Transverse colon (tissue), 4 donors: ENCODE results near the gene ENOX1. TPM values are rescaled to one million over a fixed set of nuclear protein-coding genes. Genes with fewer than 3 reads are reported as not detected.

Experiments used
- DNase-seq: peaks from one replicate; pipeline ENCODE4 v3.0.0-alpha.2; 2019
- H3K27ac ChIP-seq, 4 donors: fragments of 200-600 bp; sonication (generic); 2 replicates each; pipeline ENCODE4 v1.5.1; 2016 to 2018; ENCODE audit warnings: inconsistent platforms in 4 of 4
- H3K27me3 ChIP-seq: fragments of 200-600 bp; sonication (generic); 2 replicates; pipeline ENCODE4 v1.5.1; 2017; ENCODE audit warnings: inconsistent platforms
- H3K36me3 ChIP-seq, 4 donors: fragments of 200-600 bp; sonication (generic); 2 replicates each; pipeline ENCODE4 v1.5.1; 2017 to 2019; ENCODE audit warnings: inconsistent platforms in 4 of 4
- H3K4me1 ChIP-seq, 4 donors: fragments of 200-600 bp; sonication (generic); 2 replicates each; pipeline ENCODE4 v1.5.1; 2017 to 2020; ENCODE audit warnings: inconsistent platforms in 4 of 4
- H3K4me3 ChIP-seq, 4 donors: fragments of 200-600 bp; sonication (generic); 1 replicate in 1 of 4; 2 replicates in 3 of 4; pipeline versions ENCODE4 v1.5.1 to v1.6.1; 2017 to 2019; ENCODE audit warnings: inconsistent platforms in 4 of 4
- H3K9me3 ChIP-seq, 2 donors: fragments of 200-600 bp; sonication (generic); 2 replicates each; pipeline ENCODE4 v1.5.1; 2017 to 2019; ENCODE audit warnings: inconsistent platforms in 2 of 2
- CTCF ChIP-seq, 5 experiments: fragments of 200-600 bp in 3 of 5; fragments of 450-650 bp in 2 of 5; sonication (generic) in 3 of 5; IDR thresholded peaks; 1 replicate in 2 of 5; 2 replicates in 3 of 5; pipeline ENCODE4 v1.5.1; 2016 to 2017; ENCODE audit warnings: antibody characterized with exemption in 5 of 5, inconsistent platforms in 3 of 5, mild to moderate bottlenecking in 2 of 5, moderate library complexity in 1 of 5
- EP300 ChIP-seq: sonication (generic); formaldehyde crosslinking; IDR thresholded peaks from one replicate; pipeline ENCODE4 v1.6.1; 2017; ENCODE audit warnings: antibody characterized with exemption, low read depth
- POLR2A ChIP-seq: fragments of 450-650 bp; IDR thresholded peaks from one replicate; pipeline ENCODE4 v1.6.1; 2016; ENCODE audit warnings: antibody characterized with exemption, mild to moderate bottlenecking, moderate library complexity
- POLR2AphosphoS5 ChIP-seq, 3 donors: sonication (generic); formaldehyde crosslinking; IDR thresholded peaks; one replicate each; pipeline ENCODE4 v1.6.1; 2016; ENCODE audit warnings: antibody characterized with exemption in 3 of 3
- WGBS, 2 donors: methylation state at CpG; one replicate each; pipeline ENCODE4 v1.1.5; 2018; ENCODE audit warnings: low coverage in 1 of 2; 5-methylcytosine and 5-hydroxymethylcytosine counted together
- in situ Hi-C, 4 donors: fragments of 200-750 bp; cut with MboI; loops; one replicate each; pipeline versions ENCODE4 v1.15.0 to v1.15.1; 2017; ENCODE audit warnings: low sequenced_read_pairs in 3 of 4, low pct_ligation_motif_present in 1 of 4, low pct_unique_long_range_greater_than_20kb in 1 of 4
- intact Hi-C: fragments of 100-400 bp; cut with DNase I; formaldehyde crosslinking; loops from one replicate; pipeline ENCODE4 v1.15.1; 2023; ENCODE audit warnings: low total_unique reads
- total RNA-seq, 4 donors: library from RNA; depleted of rRNA; stranded (reverse); fragments of >200 nt; gene quantifications; one replicate each; pipeline ENCODE4 v1.1.0, GENCODE V29; 2016

The ENOX1 gene
- total RNA-seq, 4 donors from 2014 or later = 1.5 to 6.4 (median 2.2) TPM

GRCh38 chr13:43751624-43752023 lies 35.1 kb downstream of the ENOX1 start:
- DNase-seq = no peak
- in situ Hi-C loops (no loop called here), intact Hi-C loops (no loop called here)
- Histone ChIP-seq H3K4me1 (no peaks in the 10 kb centered on the region), H3K4me3 (no peak overlapping the region), H3K36me3 (no peaks in the 10 kb centered on the region), H3K27me3 (no peaks in the 10 kb centered on the region), H3K27ac (no peak overlapping the region), H3K9me3 (no peaks in the 10 kb centered on the region)
- 61 to 72% methylated on average over 3 of the region's 3 CpGs for WGBS, 2 donors
- TF ChIP-seq POLR2A = no peak
- no peak for TF ChIP-seq CTCF (IDR thresholded peaks at IDR 0.05)
- TF ChIP-seq POLR2AphosphoS5 (IDR thresholded peaks at IDR 0.05) = no peak
- no peak for TF ChIP-seq EP300

- TF ChIP-seq POLR2A (no peak), CTCF (IDR thresholded peaks at IDR 0.05) (no peak), POLR2AphosphoS5 (IDR thresholded peaks at IDR 0.05) (no peak), EP300 (no peak)
- no peak for DNase-seq
Measured at GRCh38 chr13:43749503-43749902, 37.3 kb downstream of the ENOX1 start.

GRCh38 chr13:43744261-43745031 lies 42.3 kb downstream of the ENOX1 start:
- Histone ChIP-seq H3K9me3 (no peaks in the 10 kb centered on the region), H3K36me3 (no peaks in the 10 kb centered on the region), H3K27ac (no peak overlapping the region), H3K4me3 (no peak overlapping the region), H3K4me1 (no peaks in the 10 kb centered on the region), H3K27me3 (no peaks in the 10 kb centered on the region)
- TF ChIP-seq POLR2A = no peak
- no peak for TF ChIP-seq CTCF (IDR thresholded peaks at IDR 0.05)
- TF ChIP-seq POLR2AphosphoS5 (IDR thresholded peaks at IDR 0.05) = no peak
- TF ChIP-seq EP300 = no peak
- no peak for DNase-seq
- 61 to 64% methylated on average over 4 to 5 of the region's 5 CpGs for WGBS, 2 donors
- in situ Hi-C loops (no loop called here), intact Hi-C loops (no loop called here)

More at GRCh38 chr13:43749503-43749902, 37.3 kb downstream of the ENOX1 start:
- WGBS, 2 donors = 38 to 56% methylated on average over 1 of the region's 1 CpG
- in situ Hi-C loops = no loop called here
- no peak overlapping the region for H3K27ac ChIP-seq
- no peaks in the 10 kb centered on the region for H3K4me1 ChIP-seq
- no peaks in the 10 kb centered on the region for H3K9me3 ChIP-seq
- intact Hi-C loops = no loop called here
- no peak overlapping the region for H3K4me3 ChIP-seq
- H3K36me3 ChIP-seq = no peaks in the 10 kb centered on the region
- H3K27me3 ChIP-seq = no peaks in the 10 kb centered on the region

GRCh38 chr13:43742911-43743310 lies 43.9 kb downstream of the ENOX1 start:
- in situ Hi-C loops (no loop called here), intact Hi-C loops (no loop called here)
- Histone ChIP-seq H3K4me1 (no peaks in the 10 kb centered on the region), H3K27me3 (no peaks in the 10 kb centered on the region), H3K4me3 (no peak overlapping the region), H3K27ac (no peak overlapping the region), H3K36me3 (no peaks in the 10 kb centered on the region), H3K9me3 (no peaks in the 10 kb centered on the region)
- TF ChIP-seq POLR2A (no peak), POLR2AphosphoS5 (IDR thresholded peaks at IDR 0.05) (no peak), CTCF (IDR thresholded peaks at IDR 0.05) (no peak), EP300 (no peak)
- no peak for DNase-seq
